GM06990 (cell line): ENCODE measurements around the gene ZNF394.
"Not testable (repeated sequence)": the region's sequence is repeated elsewhere in the genome, so short reads cannot be mapped to it uniquely, and the experiment has no call there.

Experiments used
- DNase-seq: peaks from one replicate; pipeline ENCODE4 v3.0.0-alpha.2; 2011; ENCODE audit not compliant: insufficient read length; ENCODE audit errors: extremely low read depth
- H3K27me3 ChIP-seq: replicated peaks from 2 replicates; pipeline ENCODE4 v1.6.0; 2011; ENCODE audit warnings: low read length; ENCODE audit not compliant: control insufficient read depth, insufficient read depth
- H3K36me3 ChIP-seq: 2 replicates; pipeline ENCODE4 v1.5.1; 2011; ENCODE audit warnings: low read length; ENCODE audit not compliant: control insufficient read depth, insufficient read depth
- H3K4me3 ChIP-seq: replicated peaks from 2 replicates; pipeline ENCODE4 v1.5.1; 2011; ENCODE audit warnings: low read depth, mild to moderate bottlenecking, control low read depth, low read length
- CTCF ChIP-seq: IDR thresholded peaks from 2 replicates; pipeline ENCODE4 v1.5.1; 2011; ENCODE audit warnings: low read length, control low read depth, mild to moderate bottlenecking, inconsistent platforms; ENCODE audit not compliant: insufficient read depth, poor library complexity, severe bottlenecking

Gene ZNF394

GRCh38 chr7:99521399-99521798, 21.3 kb upstream of the ZNF394 start:
- H3K36me3 ChIP-seq, result peaks cover 11% of the 10 kb centered on the region
- TF ChIP-seq CTCF, result no peak
- H3K27me3 ChIP-seq, result no peaks in the 10 kb centered on the region
- H3K4me3 ChIP-seq, result no peak overlapping the region
- DNase-seq, result no peak

DNA sequence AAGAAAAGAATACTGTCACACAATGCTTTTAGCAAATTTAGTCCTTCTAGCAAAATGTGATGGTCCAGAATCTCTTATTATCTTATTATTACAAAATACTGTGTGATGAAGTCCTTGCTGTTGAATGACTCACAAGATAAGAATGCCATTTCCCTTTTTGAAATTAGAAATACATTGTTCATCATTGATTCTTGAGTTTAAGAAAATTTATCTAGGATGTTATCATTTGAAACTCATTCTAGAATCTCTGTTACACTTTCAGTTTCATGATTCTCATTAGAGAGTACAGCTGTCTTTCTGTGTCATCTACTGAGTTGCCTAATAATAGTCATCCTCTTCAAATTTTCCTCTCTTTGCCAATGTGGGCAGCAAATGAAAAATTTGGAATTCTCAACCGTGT, 14.0 kb upstream of the ZNF394 start:
- TF ChIP-seq CTCF, result no peak
- H3K27me3 ChIP-seq, result no peaks in the 10 kb centered on the region
- no peak for DNase-seq
- peaks cover 11% of the 10 kb centered on the region for H3K36me3 ChIP-seq
- H3K4me3 ChIP-seq, result no peak overlapping the region

DNA sequence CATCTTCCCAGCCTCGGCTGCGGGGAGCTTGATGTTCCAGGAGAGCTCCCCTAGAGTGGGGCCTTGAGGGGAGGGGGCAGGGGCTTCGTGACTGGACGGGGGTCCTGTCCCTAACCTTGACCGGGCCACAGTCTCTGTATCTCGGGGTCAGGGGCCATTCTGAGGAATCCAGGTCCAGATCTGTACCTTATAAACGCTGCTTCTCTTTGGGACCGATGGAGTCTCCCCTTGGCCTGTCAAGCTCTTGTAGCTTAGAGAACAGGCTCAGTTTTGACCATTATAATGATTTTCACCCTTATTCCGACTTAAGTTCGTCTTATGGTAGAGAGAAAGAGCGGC, 5.2 kb upstream of the ZNF394 start:
- Histone ChIP-seq H3K27me3 (no peaks in the 10 kb centered on the region), H3K36me3 (peaks cover 1% of the 10 kb centered on the region; the same call in 1 of the 2 replicates), H3K4me3 (peak overlapping the region; percentile 88)
- DNase-seq, result no peak
- TF ChIP-seq CTCF, result no peak

- H3K36me3 ChIP-seq, result peaks cover 1% of the 10 kb centered on the region; the same call in 1 of the 2 replicates
- TF ChIP-seq CTCF, result no peak
- H3K27me3 ChIP-seq, result no peaks in the 10 kb centered on the region
- DNase-seq, result peak; percentile 97
- peak within 1 kb of the TSS; percentile 88 for H3K4me3 ChIP-seq
These were observed 4.7 kb upstream of the ZNF394 start, which contains the start of gene ZKSCAN5 for GRCh38 chr7:99504603-99505323. Gene ZKSCAN5, plus strand, starts transcription at chr7:99504662. Its CDS starts 1,383 bp downstream, at chr7:99506045.

DNA sequence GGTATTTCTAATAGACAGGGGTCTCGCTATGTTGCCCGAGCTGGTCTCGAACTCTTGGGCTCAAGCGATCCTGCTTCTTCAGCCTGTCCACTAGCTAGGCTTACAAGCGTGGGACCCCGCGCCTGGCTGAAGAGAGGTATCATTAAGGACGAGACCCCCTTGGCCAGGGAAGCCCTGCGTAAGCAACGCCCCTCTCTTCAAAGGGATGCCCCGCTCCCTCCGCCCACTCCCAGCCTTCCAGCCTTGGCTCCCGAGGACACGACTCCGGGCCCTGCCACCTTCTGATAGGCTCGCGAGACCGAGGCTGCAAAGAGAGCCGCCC, 4.2 kb upstream of the ZNF394 start:
- H3K36me3 ChIP-seq, result peaks cover 1% of the 10 kb centered on the region; the same call in 1 of the 2 replicates
- peak overlapping the region; percentile 88 for H3K4me3 ChIP-seq
- no peak for TF ChIP-seq CTCF
- no peak for DNase-seq
- H3K27me3 ChIP-seq, result no peaks in the 10 kb centered on the region

DNA sequence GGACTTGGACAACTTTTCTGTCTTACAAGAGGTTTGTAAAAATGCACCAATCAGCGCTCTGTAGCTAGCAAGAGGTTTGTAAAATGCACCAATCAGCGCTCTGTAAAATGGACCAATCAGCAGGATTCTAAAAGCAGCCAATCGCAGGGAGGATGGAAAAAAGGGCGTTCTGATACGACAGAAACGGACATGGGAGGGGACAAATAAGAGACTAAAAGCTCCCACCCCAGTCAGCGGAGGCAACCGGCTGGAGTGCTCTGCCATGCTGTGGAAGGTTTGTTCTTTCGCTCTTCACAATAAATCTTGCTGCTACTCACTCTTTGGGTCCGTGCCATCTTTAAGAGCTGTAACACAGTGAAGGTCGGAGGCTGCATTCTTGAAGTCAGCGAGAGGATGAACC, 1.2 kb upstream of the ZNF394 start:
- H3K4me3 ChIP-seq, H3K36me3 ChIP-seq, H3K27me3 ChIP-seq, DNase-seq: not testable (repeated sequence)
